HG03064 (cell line): Measurements from ENCODE around the gene ZBTB21.
"Not testable (repeated sequence)": the region's sequence is repeated elsewhere in the genome, so short reads cannot be mapped to it uniquely, and the experiment has no call there.

Experiments
- ATAC-seq: cut with Tn5 transposase; IDR thresholded peaks from one replicate; pipeline ENCODE4 v1.9.1; 2021; ENCODE audit warnings: low read depth; ENCODE audit not compliant: unreplicated experiment

Gene ZBTB21

DNA sequence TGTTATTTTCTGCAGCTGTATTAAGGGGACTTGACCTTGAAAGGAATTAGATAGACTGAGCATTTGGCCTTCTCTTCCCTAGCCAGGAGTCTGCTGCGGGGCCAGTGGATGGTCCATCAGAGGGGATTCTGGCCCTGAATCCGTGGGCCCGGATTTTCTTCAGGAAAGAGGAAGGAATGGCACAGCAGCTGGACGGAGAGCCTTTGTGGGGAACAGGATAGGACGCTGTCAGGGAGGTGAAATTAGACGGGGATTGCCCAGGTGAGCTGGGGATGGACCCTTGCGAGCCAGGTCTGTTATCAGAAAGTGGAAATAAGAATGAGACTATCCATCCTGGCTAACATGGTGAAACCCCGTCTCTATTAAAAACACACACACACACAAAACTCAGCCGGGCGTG, 54.6 kb downstream of the ZBTB21 start:
- no peak for ATAC-seq

GRCh38 chr21:41954654-41955499, 55.3 kb downstream of the ZBTB21 start:
- no peak for ATAC-seq

DNA sequence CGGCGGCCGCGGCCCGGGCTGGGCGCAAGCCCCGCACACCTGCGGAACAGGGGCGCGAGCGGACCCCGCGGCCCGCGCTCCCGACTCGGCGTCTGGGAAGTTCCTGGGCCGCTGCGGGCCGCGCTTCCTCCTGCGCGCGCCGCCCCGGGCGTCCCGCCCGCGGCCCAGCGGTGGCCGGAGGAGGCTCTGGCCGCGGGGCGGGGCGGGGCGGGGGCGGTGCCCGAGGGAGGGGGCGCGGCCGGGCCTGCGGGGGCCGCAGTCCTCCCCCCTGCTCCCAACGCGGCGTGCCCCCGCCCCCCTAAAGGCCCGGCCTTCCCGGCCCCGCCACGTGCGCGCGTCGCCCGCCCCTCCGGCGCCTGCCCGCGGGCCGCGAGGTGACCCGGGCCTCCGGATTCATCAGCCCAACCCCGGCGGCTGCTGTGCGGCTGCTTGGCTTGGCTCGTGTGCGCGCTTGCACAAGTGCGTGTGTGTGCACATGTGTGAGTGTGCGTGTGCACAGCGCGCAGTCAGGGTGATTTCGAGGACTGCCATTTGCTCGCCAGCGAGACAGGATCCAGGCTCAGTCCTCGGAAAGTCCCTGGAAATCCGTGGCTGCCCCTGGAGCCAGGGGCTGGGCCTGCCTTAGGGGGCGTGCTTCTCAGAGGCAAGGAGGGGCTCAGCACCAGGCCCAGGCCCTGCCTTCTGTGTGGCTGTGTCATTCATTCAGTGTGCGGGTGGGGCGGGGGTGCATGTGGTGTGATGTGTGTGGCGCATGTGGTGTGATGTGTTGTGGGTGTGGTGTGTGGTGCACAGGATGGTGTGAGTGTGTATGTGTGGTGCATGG, 56.1 kb downstream of the ZBTB21 start, which contains the start of gene C2CD2:
C2CD2 (minus strand) TSS at position 188 of the 823 bp plus-strand sequence. CDS start 370 bp downstream, outside the sequence.
- ATAC-seq = no peak

- ATAC-seq = no peak
These were observed 56.8 kb downstream of the ZBTB21 start for GRCh38 chr21:41953249-41953830.

DNA sequence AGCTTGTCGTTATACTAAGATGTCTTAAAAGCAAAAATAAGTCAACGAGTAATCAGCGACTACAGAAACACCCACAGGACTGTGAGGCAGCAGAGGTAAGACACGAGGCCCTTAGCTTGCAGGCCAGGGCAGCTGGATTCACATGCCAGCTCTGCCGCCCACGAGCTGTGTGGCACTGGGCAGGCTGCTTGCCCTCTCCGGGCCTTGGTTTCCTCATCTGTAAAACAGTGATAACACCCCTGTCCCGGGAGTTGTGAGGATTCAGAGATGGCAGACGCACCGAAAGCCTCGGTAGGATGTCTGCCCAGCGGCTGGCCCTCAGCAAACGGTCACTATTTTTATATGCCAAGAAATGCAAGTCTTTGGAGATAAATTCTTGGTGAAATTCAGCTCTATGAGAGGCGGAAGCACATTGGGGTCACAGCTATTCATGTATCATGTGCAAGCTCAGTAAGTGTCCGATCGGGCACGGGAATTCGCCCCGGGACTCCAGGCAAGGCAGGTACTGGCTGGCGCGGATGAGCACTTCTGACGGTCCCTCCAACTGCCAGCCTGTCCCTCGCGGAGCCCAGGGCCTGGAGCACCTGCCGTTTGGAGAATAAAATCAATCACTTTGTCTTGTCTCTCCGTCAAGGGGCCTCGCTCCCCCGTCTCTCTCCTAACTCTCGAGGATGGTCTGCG, 57.5 kb downstream of the ZBTB21 start:
- no peak for ATAC-seq

GRCh38 chr21:41951876-41952567, 58.1 kb downstream of the ZBTB21 start:
- no peak for ATAC-seq

- ATAC-seq = no peak
These were observed 59.2 kb downstream of the ZBTB21 start for GRCh38 chr21:41950941-41951351.

GRCh38 chr21:41949631-41950030, 60.5 kb downstream of the ZBTB21 start:
- not testable (repeated sequence) for ATAC-seq

DNA sequence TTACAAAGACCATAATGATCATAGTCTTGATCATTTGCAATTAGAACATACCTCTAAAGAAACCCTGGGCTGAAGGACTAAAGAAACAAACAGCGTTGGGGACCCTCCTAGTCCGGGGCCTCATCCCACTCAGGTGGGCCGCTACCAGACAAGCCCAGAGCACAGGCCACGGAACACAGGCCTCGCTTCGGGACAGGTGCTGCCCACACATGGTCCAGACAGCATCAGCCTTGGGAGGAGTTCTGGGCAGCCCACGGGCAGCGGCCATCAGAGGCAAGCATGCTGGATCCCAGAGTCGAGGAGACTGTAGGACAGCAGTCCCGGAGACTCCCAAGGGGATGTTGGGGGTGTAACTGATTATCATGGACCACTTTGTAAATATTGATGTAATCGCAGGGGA, 61.3 kb downstream of the ZBTB21 start:
- no peak for ATAC-seq

DNA sequence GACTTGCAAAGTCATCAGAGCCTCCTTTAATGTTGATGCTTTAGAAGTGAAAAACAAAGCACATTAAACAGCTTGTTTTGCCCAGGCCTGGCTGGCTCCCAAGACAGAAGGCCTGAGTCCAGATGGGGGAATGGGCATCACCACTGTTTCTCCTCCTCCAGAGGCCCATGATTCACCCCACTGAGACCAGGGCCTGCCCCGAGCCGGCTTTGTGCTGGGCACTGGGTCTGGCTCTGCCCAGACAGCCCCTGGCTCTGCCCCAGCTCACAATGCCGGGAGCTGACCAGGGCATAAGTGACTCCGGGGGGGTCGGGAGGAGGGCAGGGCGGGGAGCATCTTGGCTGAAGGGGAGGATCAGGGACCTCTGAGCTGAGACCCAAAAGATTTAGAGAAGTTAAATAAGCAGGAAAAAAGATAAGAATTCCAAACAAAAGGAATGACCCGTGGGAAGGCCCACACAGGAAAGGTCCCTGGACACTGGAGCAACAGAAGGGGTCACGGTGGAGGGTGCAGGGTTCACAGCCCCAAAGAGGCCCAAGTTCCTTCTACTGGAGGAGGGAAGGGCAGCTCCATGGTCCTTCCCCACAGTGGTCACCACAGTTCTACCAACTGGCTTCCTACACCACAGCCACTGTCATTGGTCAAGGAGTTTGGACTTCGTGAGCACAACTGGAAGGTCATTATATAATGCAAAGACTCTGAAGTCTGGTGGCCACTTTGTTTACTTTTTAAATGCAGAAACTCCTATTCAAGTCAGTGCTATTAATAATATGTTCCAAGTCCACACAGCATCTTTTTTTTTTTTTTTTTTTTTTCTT, 61.9 kb downstream of the ZBTB21 start:
- no peak for ATAC-seq

GRCh38 chr21:41945982-41946381, 64.2 kb downstream of the ZBTB21 start:
- no peak for ATAC-seq

- no peak for ATAC-seq
These were observed 66.3 kb downstream of the ZBTB21 start for GRCh38 chr21:41943851-41944250.

- no peak for ATAC-seq
These were observed 67.7 kb downstream of the ZBTB21 start for GRCh38 chr21:41942457-41942856.

- ATAC-seq = no peak
These were observed 68.2 kb downstream of the ZBTB21 start for GRCh38 chr21:41941941-41942340.

DNA sequence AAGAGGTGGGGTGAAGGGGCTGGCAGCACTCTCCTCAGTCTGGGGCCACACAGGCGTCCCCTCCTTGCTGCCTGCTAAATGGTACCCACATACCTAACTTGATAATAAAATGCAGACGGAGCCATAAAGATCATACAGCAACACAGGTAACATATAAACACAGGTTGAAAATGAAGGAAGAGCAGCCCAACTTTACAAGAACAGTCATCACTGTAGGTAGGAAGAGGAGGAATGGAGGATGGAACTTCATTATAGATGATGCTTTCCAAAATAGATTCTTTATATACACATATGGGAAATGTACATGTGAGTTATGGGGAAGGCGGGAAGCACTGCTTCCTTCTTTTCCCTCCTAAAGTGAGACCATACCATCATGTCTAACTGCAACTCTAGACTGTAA, 69.7 kb downstream of the ZBTB21 start:
- ATAC-seq = no peak

DNA sequence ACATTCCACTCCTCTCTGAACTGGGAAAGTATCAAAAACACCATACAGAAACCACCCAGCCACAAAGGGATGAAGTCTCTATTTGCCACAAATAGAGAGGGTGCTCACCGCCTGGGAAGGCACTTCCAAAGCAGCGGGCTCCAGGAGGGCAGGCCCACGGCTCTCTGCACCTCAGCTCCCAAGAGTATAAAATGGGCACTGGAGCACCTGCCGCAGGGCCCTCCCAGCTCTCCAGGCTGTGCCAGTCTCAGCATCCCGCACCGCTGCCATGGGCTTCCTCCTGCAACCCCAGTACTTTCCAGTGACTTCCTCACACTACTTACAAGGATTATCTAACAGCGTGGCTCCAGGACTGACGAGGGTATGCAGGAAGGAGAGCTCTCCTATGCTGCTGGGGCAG, 70.8 kb downstream of the ZBTB21 start:
- no peak for ATAC-seq
